Mononuclear cell (primary cell): Measurements from ENCODE around the gene TCERG1L. TPM values are rescaled to one million over a fixed set of nuclear protein-coding genes. Genes with fewer than 3 reads are reported as not detected.

Experiments used
- H3K27me3 ChIP-seq: 2 replicates; pipeline ENCODE4 v1.6.0; 2011; ENCODE audit warnings: low read length, control low read depth; ENCODE audit not compliant: insufficient read depth
- H3K4me1 ChIP-seq: 2 replicates; pipeline ENCODE4 v1.5.1; 2011; ENCODE audit warnings: mild to moderate bottlenecking, low read length, control low read depth; ENCODE audit not compliant: insufficient read depth
- H3K4me3 ChIP-seq: 2 replicates; pipeline ENCODE4 v1.5.1; 2011; ENCODE audit warnings: mild to moderate bottlenecking, low read length, moderate library complexity
- H3K9me3 ChIP-seq: 2 replicates; pipeline ENCODE4 v1.5.1; 2011; ENCODE audit warnings: low read depth, mild to moderate bottlenecking, control low read depth, low read length
- total RNA-seq: library from RNA; depleted of rRNA; stranded (reverse); fragments of >200 nt; gene quantifications from one replicate; pipeline ENCODE4 v1.2.3, GENCODE V29; 2012

Gene TCERG1L
- total RNA-seq, 1 donor = under 0.01 TPM

GRCh38 chr10:131091682-131092081 is 219.8 kb downstream of the TCERG1L start:
- Histone ChIP-seq H3K4me1 (no peaks in the 10 kb centered on the region), H3K27me3 (no peaks in the 10 kb centered on the region), H3K4me3 (no peak overlapping the region), H3K9me3 (no peaks in the 10 kb centered on the region)

- no peaks in the 10 kb centered on the region for H3K4me1 ChIP-seq
- no peak overlapping the region for H3K4me3 ChIP-seq
- H3K27me3 ChIP-seq = no peaks in the 10 kb centered on the region
- H3K9me3 ChIP-seq = no peaks in the 10 kb centered on the region
Measured at GRCh38 chr10:131090761-131091661, 220.5 kb downstream of the TCERG1L start.

- Histone ChIP-seq H3K4me1 (no peaks in the 10 kb centered on the region), H3K9me3 (no peaks in the 10 kb centered on the region), H3K4me3 (no peak overlapping the region), H3K27me3 (no peaks in the 10 kb centered on the region)
Measured at GRCh38 chr10:131089861-131090260, 221.7 kb downstream of the TCERG1L start.

- H3K27me3 ChIP-seq = no peaks in the 10 kb centered on the region
- H3K4me1 ChIP-seq = no peaks in the 10 kb centered on the region
- H3K9me3 ChIP-seq = no peaks in the 10 kb centered on the region
- no peak overlapping the region for H3K4me3 ChIP-seq
Measured at GRCh38 chr10:131089150-131089549, 222.4 kb downstream of the TCERG1L start.

GRCh38 chr10:131088619-131089018 is 222.9 kb downstream of the TCERG1L start:
- H3K4me3 ChIP-seq = no peak overlapping the region
- no peaks in the 10 kb centered on the region for H3K9me3 ChIP-seq
- no peaks in the 10 kb centered on the region for H3K4me1 ChIP-seq
- no peaks in the 10 kb centered on the region for H3K27me3 ChIP-seq

GRCh38 chr10:131087464-131088215 is 223.9 kb downstream of the TCERG1L start:
- Histone ChIP-seq H3K9me3 (no peaks in the 10 kb centered on the region), H3K4me3 (no peak overlapping the region), H3K4me1 (no peaks in the 10 kb centered on the region), H3K27me3 (no peaks in the 10 kb centered on the region)

GRCh38 chr10:131086511-131086910 is 225.0 kb downstream of the TCERG1L start:
- no peak overlapping the region for H3K4me3 ChIP-seq
- no peaks in the 10 kb centered on the region for H3K9me3 ChIP-seq
- no peaks in the 10 kb centered on the region for H3K27me3 ChIP-seq
- no peaks in the 10 kb centered on the region for H3K4me1 ChIP-seq

- Histone ChIP-seq H3K27me3 (no peaks in the 10 kb centered on the region), H3K9me3 (no peaks in the 10 kb centered on the region), H3K4me3 (no peak overlapping the region), H3K4me1 (no peaks in the 10 kb centered on the region)
Measured at GRCh38 chr10:131086094-131086493, 225.4 kb downstream of the TCERG1L start.

- Histone ChIP-seq H3K9me3 (no peaks in the 10 kb centered on the region), H3K4me1 (no peaks in the 10 kb centered on the region), H3K4me3 (no peak overlapping the region), H3K27me3 (no peaks in the 10 kb centered on the region)
Measured at GRCh38 chr10:131085091-131085860, 226.2 kb downstream of the TCERG1L start.

GRCh38 chr10:131084791-131085090 is 226.8 kb downstream of the TCERG1L start:
- Histone ChIP-seq H3K4me3 (no peak overlapping the region), H3K9me3 (no peaks in the 10 kb centered on the region), H3K27me3 (no peaks in the 10 kb centered on the region), H3K4me1 (no peaks in the 10 kb centered on the region)

- no peaks in the 10 kb centered on the region for H3K4me1 ChIP-seq
- no peaks in the 10 kb centered on the region for H3K9me3 ChIP-seq
- H3K27me3 ChIP-seq = no peaks in the 10 kb centered on the region
- H3K4me3 ChIP-seq = no peak overlapping the region
Measured at GRCh38 chr10:131083915-131084790, 227.4 kb downstream of the TCERG1L start.

GRCh38 chr10:131082991-131083481 is 228.5 kb downstream of the TCERG1L start:
- Histone ChIP-seq H3K4me1 (no peaks in the 10 kb centered on the region), H3K27me3 (no peaks in the 10 kb centered on the region), H3K9me3 (no peaks in the 10 kb centered on the region), H3K4me3 (no peak overlapping the region)

GRCh38 chr10:131082201-131082850 is 229.2 kb downstream of the TCERG1L start:
- H3K4me1 ChIP-seq = no peaks in the 10 kb centered on the region
- no peaks in the 10 kb centered on the region for H3K27me3 ChIP-seq

GRCh38 chr10:131081786-131082185 is 229.7 kb downstream of the TCERG1L start:
- Histone ChIP-seq H3K4me3 (no peak overlapping the region), H3K9me3 (no peaks in the 10 kb centered on the region), H3K4me1 (no peaks in the 10 kb centered on the region), H3K27me3 (no peaks in the 10 kb centered on the region)

More at GRCh38 chr10:131082201-131082850, 229.2 kb downstream of the TCERG1L start:
- Histone ChIP-seq H3K9me3 (no peaks in the 10 kb centered on the region), H3K4me3 (no peak overlapping the region)
